KMS-11 (cell line): ENCODE data around the gene RHBDF2.

Source experiments
- H2AFZ ChIP-seq: fragments of 200-600 bp; sonication (generic); 2 replicates; pipeline ENCODE4 v1.6.1; 2016; ENCODE audit warnings: antibody characterized with exemption, mixed run types, low read depth
- H3K27ac ChIP-seq: fragments of 200-600 bp; sonication (generic); 2 replicates; pipeline ENCODE4 v1.6.1; 2016; ENCODE audit warnings: mild to moderate bottlenecking, mixed run types
- H3K27me3 ChIP-seq: fragments of 200-600 bp; sonication (generic); 2 replicates; pipeline ENCODE4 v1.6.1; 2017; ENCODE audit warnings: mild to moderate bottlenecking, low read depth, mixed run types, moderate library complexity; ENCODE audit not compliant: insufficient read depth
- H3K36me3 ChIP-seq: fragments of 200-600 bp; sonication (generic); 2 replicates; pipeline ENCODE4 v1.6.1; 2017; ENCODE audit warnings: mild to moderate bottlenecking, mixed run types; ENCODE audit not compliant: insufficient read depth
- H3K4me1 ChIP-seq: fragments of 200-600 bp; sonication (generic); 2 replicates; pipeline ENCODE4 v1.6.1; 2016; ENCODE audit warnings: mild to moderate bottlenecking, low read depth, mixed run types; ENCODE audit not compliant: poor library complexity, severe bottlenecking
- H3K4me2 ChIP-seq: fragments of 200-600 bp; sonication (generic); 2 replicates; pipeline ENCODE4 v1.7.0; 2016; ENCODE audit warnings: mild to moderate bottlenecking, mixed run types
- H3K4me3 ChIP-seq: fragments of 200-600 bp; sonication (generic); IDR thresholded peaks from 2 replicates; pipeline ENCODE4 v1.6.1; 2017; ENCODE audit warnings: low read depth, low read length, mixed read lengths; ENCODE audit not compliant: insufficient read depth
- H3K79me2 ChIP-seq: fragments of 200-600 bp; sonication (generic); 2 replicates; pipeline ENCODE4 v1.6.1; 2016; ENCODE audit warnings: low read depth, mixed run types; ENCODE audit not compliant: insufficient read depth
- H3K9ac ChIP-seq: fragments of 200-600 bp; sonication (generic); 2 replicates; pipeline ENCODE4 v1.6.1; 2016; ENCODE audit warnings: mild to moderate bottlenecking, mixed run types
- H4K20me1 ChIP-seq: fragments of 200-600 bp; sonication (generic); 2 replicates; pipeline ENCODE4 v1.6.1; 2016; ENCODE audit warnings: mild to moderate bottlenecking, mixed run types; ENCODE audit not compliant: insufficient read depth
- TF ChIP-seq, protein P1 (sequence below): fragments of 200-600 bp; sonication (generic); conservative IDR thresholded peaks from 2 replicates; pipeline ENCODE4 v1.6.1; 2017; ENCODE audit warnings: low read depth, mild to moderate bottlenecking, antibody characterized with exemption, low read length, moderate library complexity, mixed read lengths

The RHBDF2 gene

DNA sequence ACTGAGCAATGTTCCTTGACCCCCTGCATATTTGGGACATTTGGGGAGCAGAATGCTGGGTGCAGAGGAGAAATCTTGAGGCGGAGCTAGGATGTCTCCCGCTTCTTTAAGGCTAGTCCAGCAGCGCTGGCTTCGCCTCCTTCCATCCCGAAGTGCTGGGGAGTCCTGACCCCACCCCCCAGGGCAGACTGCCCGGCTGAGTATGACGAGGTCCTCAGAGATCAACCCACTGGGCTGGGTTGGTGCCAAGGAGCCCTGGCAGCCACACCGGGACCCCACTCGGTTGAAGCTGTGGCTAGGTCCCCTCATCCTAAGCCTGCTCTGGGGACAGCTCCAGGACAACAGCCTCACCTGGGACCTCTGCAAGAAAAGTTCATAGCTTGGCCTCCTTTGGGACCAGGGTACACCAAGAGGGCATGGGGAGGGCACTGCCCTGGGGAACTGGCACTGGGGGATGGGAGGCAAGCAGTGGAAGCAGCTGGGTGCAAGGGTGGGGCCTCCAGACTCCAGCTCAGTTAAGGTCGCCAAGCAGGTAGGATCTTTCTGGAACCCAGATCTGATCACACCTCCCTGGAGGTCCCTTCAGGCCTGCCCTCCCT lies 11.0 kb downstream of the RHBDF2 start:
- TF ChIP-seq, protein P1, sequence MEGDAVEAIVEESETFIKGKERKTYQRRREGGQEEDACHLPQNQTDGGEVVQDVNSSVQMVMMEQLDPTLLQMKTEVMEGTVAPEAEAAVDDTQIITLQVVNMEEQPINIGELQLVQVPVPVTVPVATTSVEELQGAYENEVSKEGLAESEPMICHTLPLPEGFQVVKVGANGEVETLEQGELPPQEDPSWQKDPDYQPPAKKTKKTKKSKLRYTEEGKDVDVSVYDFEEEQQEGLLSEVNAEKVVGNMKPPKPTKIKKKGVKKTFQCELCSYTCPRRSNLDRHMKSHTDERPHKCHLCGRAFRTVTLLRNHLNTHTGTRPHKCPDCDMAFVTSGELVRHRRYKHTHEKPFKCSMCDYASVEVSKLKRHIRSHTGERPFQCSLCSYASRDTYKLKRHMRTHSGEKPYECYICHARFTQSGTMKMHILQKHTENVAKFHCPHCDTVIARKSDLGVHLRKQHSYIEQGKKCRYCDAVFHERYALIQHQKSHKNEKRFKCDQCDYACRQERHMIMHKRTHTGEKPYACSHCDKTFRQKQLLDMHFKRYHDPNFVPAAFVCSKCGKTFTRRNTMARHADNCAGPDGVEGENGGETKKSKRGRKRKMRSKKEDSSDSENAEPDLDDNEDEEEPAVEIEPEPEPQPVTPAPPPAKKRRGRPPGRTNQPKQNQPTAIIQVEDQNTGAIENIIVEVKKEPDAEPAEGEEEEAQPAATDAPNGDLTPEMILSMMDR: no peak
- Histone ChIP-seq H4K20me1 (no peaks in the 10 kb centered on the region), H3K79me2 (peaks cover 7% of the 10 kb centered on the region; the same call in 1 of the 2 replicates), H3K4me3 (no peak overlapping the region), H3K4me1 (peaks cover 70% of the 10 kb centered on the region), H3K36me3 (peaks cover 3% of the 10 kb centered on the region; the same call in 1 of the 2 replicates), H3K4me2 (peak overlapping the region; percentile 69; the same call in 1 of the 2 replicates), H3K9ac (no peak overlapping the region), H2AFZ (no peak overlapping the region), H3K27me3 (no peaks in the 10 kb centered on the region), H3K27ac (no peak overlapping the region; the same call in 1 of the 2 replicates)

DNA sequence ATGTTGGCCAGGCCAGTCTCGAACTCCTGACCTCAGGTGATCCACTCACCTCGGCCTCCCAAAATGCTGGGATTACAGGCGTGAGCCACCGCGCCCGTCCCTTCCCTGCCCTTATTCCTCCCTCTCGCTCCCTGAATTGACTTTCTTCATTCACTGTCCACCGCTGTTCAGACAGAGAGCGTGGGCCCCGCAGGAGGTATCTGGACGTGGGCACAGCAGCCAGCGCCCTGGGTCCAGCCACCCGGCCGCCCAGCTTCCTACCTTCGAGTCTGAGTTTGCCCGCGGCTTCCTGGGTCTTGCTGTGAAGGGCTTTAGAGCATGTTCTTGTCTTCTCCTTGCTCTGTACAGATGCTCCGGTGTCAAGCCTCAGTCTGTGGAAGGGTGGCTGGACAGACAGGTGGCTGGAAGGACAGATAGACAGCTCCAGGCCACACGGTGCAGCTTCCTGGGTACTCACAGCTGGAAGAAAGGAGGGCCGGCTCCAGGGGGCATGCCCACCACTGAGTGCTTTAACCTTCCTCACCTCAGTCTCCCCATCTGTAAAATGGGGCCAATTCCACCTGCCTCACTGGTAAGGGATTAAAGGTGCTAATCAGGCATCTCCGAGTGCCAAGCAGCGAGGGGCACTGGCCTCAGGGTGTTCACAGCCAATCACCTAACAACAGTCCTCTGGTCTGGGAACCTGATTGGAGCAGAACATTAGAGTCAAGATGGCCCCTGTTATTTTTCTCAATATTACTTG lies 13.6 kb downstream of the RHBDF2 start:
- no peaks in the 10 kb centered on the region for H3K27me3 ChIP-seq
- no peak overlapping the region for H3K4me3 ChIP-seq
- H3K4me1 ChIP-seq: peaks cover 65% of the 10 kb centered on the region
- TF ChIP-seq, protein P1: no peak
- H3K36me3 ChIP-seq: peaks cover 3% of the 10 kb centered on the region; the same call in 1 of the 2 replicates
- H3K4me2 ChIP-seq: no peak overlapping the region
- no peak overlapping the region for H2AFZ ChIP-seq
- H4K20me1 ChIP-seq: no peaks in the 10 kb centered on the region
- H3K27ac ChIP-seq: no peak overlapping the region
- no peaks in the 10 kb centered on the region for H3K79me2 ChIP-seq
- H3K9ac ChIP-seq: no peak overlapping the region

DNA sequence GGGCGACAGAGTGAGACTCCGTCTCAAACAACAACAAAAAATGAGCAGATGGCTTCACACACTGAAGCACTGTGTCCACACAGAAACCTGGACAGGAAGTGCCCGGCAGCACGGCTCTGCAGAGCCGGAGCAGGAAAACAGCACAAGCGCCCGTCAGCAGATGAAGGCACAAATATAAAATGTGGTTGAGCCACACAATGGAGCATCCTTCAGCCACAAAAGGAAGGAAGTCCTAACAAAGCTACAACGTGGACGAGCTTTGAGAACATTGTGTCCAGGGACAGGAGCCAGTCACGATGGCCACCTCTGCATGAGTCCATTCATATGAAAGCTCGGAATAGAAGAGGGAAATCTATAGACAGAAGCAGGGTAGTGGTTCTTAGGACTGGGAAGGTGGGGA lies 15.7 kb downstream of the RHBDF2 start:
- H3K27me3 ChIP-seq: no peaks in the 10 kb centered on the region
- no peak overlapping the region for H2AFZ ChIP-seq
- no peak overlapping the region for H3K27ac ChIP-seq
- no peak overlapping the region for H3K4me2 ChIP-seq
- peaks cover 65% of the 10 kb centered on the region for H3K4me1 ChIP-seq
- H3K4me3 ChIP-seq: no peak overlapping the region
- H4K20me1 ChIP-seq: no peaks in the 10 kb centered on the region
- no peak overlapping the region for H3K9ac ChIP-seq
- TF ChIP-seq, protein P1: no peak
- no peaks in the 10 kb centered on the region for H3K79me2 ChIP-seq
- H3K36me3 ChIP-seq: peaks cover 3% of the 10 kb centered on the region; the same call in 1 of the 2 replicates

DNA sequence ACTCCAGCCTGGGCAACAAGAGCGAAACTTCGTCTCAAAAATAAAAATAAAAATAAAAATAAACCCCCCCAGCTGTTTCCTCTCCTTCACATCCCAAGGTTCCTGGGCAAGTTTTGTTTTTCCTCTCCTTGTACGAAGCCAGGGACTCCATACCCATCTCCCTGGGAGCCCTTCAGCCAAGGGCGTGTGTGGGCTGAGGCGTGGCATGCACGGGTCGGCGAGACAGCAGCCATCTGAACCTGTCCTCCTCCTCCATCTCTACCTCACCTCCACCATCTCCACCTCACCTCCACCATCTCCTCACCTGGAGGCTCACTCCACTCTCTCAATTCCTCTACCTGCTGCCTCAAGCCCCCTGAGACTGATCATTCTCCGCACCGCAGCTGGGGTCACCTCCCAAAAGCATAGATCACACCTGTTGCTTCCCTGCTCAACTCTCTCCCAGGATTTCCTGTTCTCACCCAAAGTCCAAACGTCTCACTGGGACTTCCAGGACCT lies 16.9 kb downstream of the RHBDF2 start:
- TF ChIP-seq, protein P1: no peak
- Histone ChIP-seq H4K20me1 (no peaks in the 10 kb centered on the region), H3K4me2 (no peak overlapping the region; the same call in 1 of the 2 replicates), H3K36me3 (peaks cover 3% of the 10 kb centered on the region; the same call in 1 of the 2 replicates), H3K9ac (no peak overlapping the region), H3K27me3 (no peaks in the 10 kb centered on the region), H3K4me3 (no peak overlapping the region), H3K27ac (no peak overlapping the region), H3K4me1 (peaks cover 56% of the 10 kb centered on the region), H3K79me2 (no peaks in the 10 kb centered on the region), H2AFZ (no peak overlapping the region)
